PC-3 (cell line): ENCODE results near the gene RABIF. TPM values are rescaled to one million over a fixed set of nuclear protein-coding genes. Genes with fewer than 3 reads are reported as not detected.

ENCODE experiments used
- ATAC-seq: fragments of 200-7000 bp; cut with Tn5 transposase; 2 replicates; pipeline ENCODE4 v1.9.1; 2020; ENCODE audit warnings: mild to moderate bottlenecking, moderate library complexity
- BruUV-seq: library from RNA; stranded (reverse); fragments of 400-500 nt; replicated peaks from 2 replicates; lab custom pipeline; 2021; lab: Mats Ljungman, UMichigan
- CTCF ChIA-PET: fragments of 300-600 bp; sonication (Branson Sonifier 250); formaldehyde crosslinking; loops from one replicate; lab custom pipeline; 2022; ENCODE audit warnings: antibody characterized with exemption; lab: Charles Lee
- POLR2A ChIA-PET: fragments of 300-600 bp; sonication (Branson Sonifier 250); formaldehyde crosslinking; loops from one replicate; lab custom pipeline; 2022; ENCODE audit warnings: antibody characterized with exemption; ENCODE audit not compliant: unreplicated experiment; lab: Charles Lee
- DNase-seq: peaks from one replicate; pipeline ENCODE4 v3.0.0-alpha.2; 2015
- H2AFZ ChIP-seq: fragments of 300-600 bp; sonication (generic); 2 replicates; pipeline ENCODE4 v1.6.0; 2016; ENCODE audit warnings: antibody characterized with exemption, low read length
- H3F3A ChIP-seq: fragments of 300-600 bp; sonication (generic); one replicate; pipeline ENCODE4 v1.6.0; 2017; ENCODE audit warnings: antibody characterized with exemption, low read length, control low read depth, mild to moderate bottlenecking; ENCODE audit not compliant: unreplicated experiment
- H3K27ac ChIP-seq: fragments of 300-600 bp; sonication (generic); 2 replicates; pipeline ENCODE4 v1.5.1; 2016; ENCODE audit warnings: mild to moderate bottlenecking, low read length
- H3K27me3 ChIP-seq: fragments of 300-600 bp; sonication (generic); 2 replicates; pipeline ENCODE4 v1.6.1; 2016; ENCODE audit warnings: low read length, mixed read lengths
- H3K36me3 ChIP-seq: fragments of 300-600 bp; sonication (generic); 2 replicates; pipeline ENCODE4 v1.6.1; 2016; ENCODE audit warnings: low read depth, mixed run types, low read length, mixed read lengths
- H3K4me1 ChIP-seq: fragments of 300-600 bp; sonication (generic); 2 replicates; pipeline ENCODE4 v1.5.1; 2016; ENCODE audit warnings: low read length; ENCODE audit not compliant: insufficient read depth
- H3K4me2 ChIP-seq: fragments of 300-600 bp; sonication (generic); 2 replicates; pipeline ENCODE4 v1.6.0; 2016; ENCODE audit warnings: low read length
- H3K4me3 ChIP-seq: fragments of 300-600 bp; sonication (generic); 2 replicates; pipeline ENCODE4 v1.5.1; 2016; ENCODE audit warnings: mild to moderate bottlenecking, low read length, mixed read lengths
- H3K79me2 ChIP-seq: fragments of 300-600 bp; sonication (generic); 2 replicates; pipeline ENCODE4 v1.6.1; 2017; ENCODE audit warnings: low read length, mixed read lengths
- H3K9ac ChIP-seq: fragments of 300-600 bp; sonication (generic); 2 replicates; pipeline ENCODE4 v1.6.0; 2016; ENCODE audit warnings: mild to moderate bottlenecking, low read length
- H3K9me2 ChIP-seq: fragments of 300-600 bp; sonication (generic); replicated peaks from 2 replicates; pipeline ENCODE4 v1.6.1; 2016; ENCODE audit warnings: mixed run types, low read length, mixed read lengths
- H3K9me3 ChIP-seq: fragments of 300-600 bp; sonication (generic); 2 replicates; pipeline ENCODE4 v1.6.1; 2016; ENCODE audit warnings: low read length, mixed read lengths
- H4K20me1 ChIP-seq: fragments of 300-600 bp; sonication (generic); 2 replicates; pipeline ENCODE4 v1.6.1; 2016; ENCODE audit warnings: low read length, mixed read lengths
- CTCF ChIP-seq: fragments of 300-600 bp; sonication (generic); conservative IDR thresholded peaks from 2 replicates; pipeline ENCODE4 v1.5.1; 2017; ENCODE audit warnings: antibody characterized with exemption, low read depth, mild to moderate bottlenecking, low read length
- EZH2 ChIP-seq: fragments of 300-600 bp; sonication (generic); IDR thresholded peaks from one replicate; pipeline ENCODE4 v1.6.1; 2017; ENCODE audit warnings: antibody characterized with exemption, mild to moderate bottlenecking, low read length; ENCODE audit not compliant: unreplicated experiment
- EZH2phosphoT487 ChIP-seq: fragments of 300-600 bp; sonication (generic); IDR thresholded peaks from 2 replicates; pipeline ENCODE4 v1.6.1; 2018; ENCODE audit warnings: mild to moderate bottlenecking, antibody characterized with exemption, low read length, borderline replicate concordance
- intact Hi-C: fragments of 100-400 bp; cut with micrococcal nuclease; formaldehyde crosslinking; loops from 2 replicates; pipeline ENCODE4 v1.9.0; 2023
- total RNA-seq: library from RNA; depleted of rRNA; stranded (reverse); fragments of >200 nt; gene quantifications from 2 replicates; pipeline ENCODE4 v1.2.3, GENCODE V29; 2014

Gene RABIF
- total RNA-seq, 1 experiment from 2014 or later = 15.5 TPM

DNA sequence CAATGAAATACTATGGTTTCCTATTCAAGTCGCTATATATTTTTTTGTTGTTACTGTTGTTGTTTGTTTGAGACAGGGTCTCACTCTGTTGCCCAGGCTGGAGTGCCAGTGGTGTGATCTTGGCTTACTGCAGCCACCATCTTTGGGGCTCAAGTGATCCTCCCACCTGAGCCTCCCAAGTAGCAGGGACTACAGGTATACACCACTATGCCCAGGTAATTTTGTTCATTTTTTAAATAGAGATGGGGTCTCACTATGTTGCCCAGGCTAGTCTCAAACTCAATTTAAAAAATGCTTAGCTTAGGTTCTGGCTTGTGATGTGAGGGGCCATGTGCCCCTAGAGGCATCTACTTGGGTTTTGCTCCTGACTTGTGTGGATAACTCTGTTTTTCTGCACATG is 9.8 kb downstream of the RABIF start:
- Histone ChIP-seq H3K4me2 (no peak overlapping the region), H2AFZ (no peak overlapping the region), H3K27ac (no peak overlapping the region), H3K4me3 (no peak overlapping the region), H3K9me3 (no peaks in the 10 kb centered on the region), H3F3A (no peaks in the 10 kb centered on the region), H3K9ac (no peak overlapping the region), H3K79me2 (peaks cover 17% of the 10 kb centered on the region), H3K4me1 (no peaks in the 10 kb centered on the region), H4K20me1 (0 out of 2 replicates have a peak, but pooled peaks cover 5% of the 10 kb centered on the region), H3K9me2 (no peaks in the 10 kb centered on the region), H3K27me3 (no peaks in the 10 kb centered on the region), H3K36me3 (peaks cover 18% of the 10 kb centered on the region)
- ChIA-PET CTCF (no interaction called here), POLR2A (interaction anchor here (0.7 kb wide), 1 partner anchor 553 kb away, joined by 6 read pairs; no protein-coding TSS in a partner anchor)
- intact Hi-C loops = no loop called here
- TF ChIP-seq CTCF (no peak), EZH2 (no peak), EZH2phosphoT487 (no peak)
- ATAC-seq (no peak), DNase-seq (no peak)
- BruUV-seq = no TSS peak

DNA sequence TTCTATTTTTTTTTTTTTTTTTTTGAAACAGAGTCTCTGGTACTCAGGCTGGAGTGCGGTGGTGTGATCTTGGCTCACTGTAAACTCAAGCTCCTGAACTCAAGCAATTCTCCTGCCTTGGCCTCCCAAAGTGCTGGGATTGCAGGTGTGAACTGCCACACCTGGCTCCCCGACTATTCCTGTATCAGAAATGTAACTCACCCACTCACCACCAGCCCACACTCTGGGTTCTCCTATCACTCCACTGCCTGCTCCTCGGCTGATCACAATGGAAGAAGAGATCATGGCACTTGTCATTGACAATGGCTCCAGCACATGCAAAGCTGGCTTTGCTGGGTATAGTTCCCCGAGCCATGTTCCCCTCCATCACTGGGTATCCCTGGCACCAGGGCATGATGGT is 15.9 kb downstream of the RABIF start:
- Histone ChIP-seq H3K4me2 (no peak overlapping the region), H3K9me3 (no peaks in the 10 kb centered on the region), H3K4me1 (peaks cover 3% of the 10 kb centered on the region; the same call in 1 of the 2 replicates), H3K9ac (no peak overlapping the region), H3K4me3 (no peak overlapping the region), H3K27ac (no peak overlapping the region), H3F3A (no peaks in the 10 kb centered on the region), H3K36me3 (no peaks in the 10 kb centered on the region), H3K9me2 (no peaks in the 10 kb centered on the region), H4K20me1 (no peaks in the 10 kb centered on the region), H2AFZ (no peak overlapping the region), H3K79me2 (no peaks in the 10 kb centered on the region), H3K27me3 (no peaks in the 10 kb centered on the region)
- TF ChIP-seq EZH2phosphoT487 (no peak), EZH2 (no peak), CTCF (no peak)
- no TSS peak for BruUV-seq
- DNase-seq (no peak), ATAC-seq (no peak)
- CTCF ChIA-PET = no interaction called here
- intact Hi-C loops = no loop called here
- POLR2A ChIA-PET = no interaction called here

DNA sequence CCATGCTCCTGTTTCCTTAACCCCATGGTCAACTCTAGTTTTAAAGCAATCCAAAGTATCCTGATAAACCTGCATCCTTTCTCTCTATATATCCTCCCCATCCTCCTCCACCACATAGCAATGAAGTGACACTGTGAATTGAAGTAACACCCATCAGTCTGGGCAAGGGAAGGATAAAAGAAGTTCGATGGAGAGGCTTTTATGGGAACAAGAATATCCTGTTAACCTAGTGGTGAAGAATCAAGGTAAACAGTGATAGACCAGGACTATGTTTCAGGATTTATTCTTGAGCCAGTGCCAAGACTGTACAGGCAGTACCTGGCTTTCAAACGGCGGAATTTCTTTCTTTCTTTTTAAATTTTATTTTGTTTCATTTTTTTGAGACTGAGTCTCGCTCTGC is 17.6 kb downstream of the RABIF start:
- Histone ChIP-seq H3K27ac (no peak overlapping the region), H3K4me2 (no peak overlapping the region), H2AFZ (no peak overlapping the region), H3K9me2 (no peaks in the 10 kb centered on the region), H3K36me3 (no peaks in the 10 kb centered on the region), H3F3A (no peaks in the 10 kb centered on the region), H4K20me1 (no peaks in the 10 kb centered on the region), H3K9me3 (no peaks in the 10 kb centered on the region), H3K9ac (no peak overlapping the region), H3K79me2 (no peaks in the 10 kb centered on the region), H3K27me3 (no peaks in the 10 kb centered on the region), H3K4me1 (peaks cover 3% of the 10 kb centered on the region; the same call in 1 of the 2 replicates), H3K4me3 (no peak overlapping the region)
- intact Hi-C loops = no loop called here
- TF ChIP-seq EZH2phosphoT487 (no peak), EZH2 (no peak), CTCF (no peak)
- CTCF ChIA-PET = no interaction called here
- BruUV-seq = no TSS peak
- ATAC-seq = 0 out of 2 replicates have a peak, but pooled peaks have one; percentile 18
- peak; percentile 36 for DNase-seq
- POLR2A ChIA-PET = no interaction called here
